ENCODE results near the gene OR51B4. TPM values are rescaled to one million over a fixed set of nuclear protein-coding genes. Genes with fewer than 3 reads are reported as not detected.

Gene OR51B4
- total and polyA plus RNA-seq, 9 of the 15 experiments (the other 6 are each of a cell fraction or from before 2014, with no cell fraction given), result 17.1 to 64.6 (median 39.9) TPM

GRCh38 chr11:5275369-5276110, 26.2 kb downstream of the OR51B4 start (continued):
- peak in 1 of 2 experiments; percentile 74; a peak in 1 of 4 replicates for TF ChIP-seq ZMIZ1 (IDR thresholded peaks at IDR 0.05; ENCODE audit: low read depth in 2 of 2, low read length in 2 of 2)
- no peak for TF ChIP-seq PTBP1 (IDR thresholded peaks at IDR 0.05; ENCODE audit: low read depth, low read length)
- TF ChIP-seq HOMEZ (CRISPR knock-in tag; IDR thresholded peaks at IDR 0.05), result no peak
- no peak for TF ChIP-seq TSC22D4 (tag; IDR thresholded peaks at IDR 0.05)
- 0 out of 2 replicates have a peak, but pooled peaks have one; percentile 18 for TF ChIP-seq GTF2E2 (tag; IDR thresholded peaks at IDR 0.05)
- TF ChIP-seq ETS1 (conservative IDR thresholded peaks at IDR 0.05; ENCODE audit: control insufficient read depth, low read depth, low read length), result no peak
- TF ChIP-seq RB1 (IDR thresholded peaks at IDR 0.05; ENCODE audit: low read depth), result no peak
- TF ChIP-seq CHD4 (IDR thresholded peaks at IDR 0.05; ENCODE audit: insufficient read depth, insufficient replicate concordance, low read depth, low read length, poor library complexity, severe bottlenecking), result no peak
- TF ChIP-seq ESRRA (IDR thresholded peaks at IDR 0.05; ENCODE audit: borderline replicate concordance, low read depth), result no peak
- no peak for TF ChIP-seq PHF8 (IDR thresholded peaks at IDR 0.05; ENCODE audit: borderline replicate concordance, low read length)
- no peak for TF ChIP-seq KLF10 (CRISPR knock-in tag; IDR thresholded peaks at IDR 0.05)
- no peak for TF ChIP-seq SFPQ (IDR thresholded peaks at IDR 0.05; ENCODE audit: low read depth, low read length)
- no peak for TF ChIP-seq XRCC3 (IDR thresholded peaks at IDR 0.05)
- no peak for TF ChIP-seq THRB (CRISPR knock-in tag; conservative IDR thresholded peaks at IDR 0.05)
